GM18511 (cell line): ENCODE data around the gene RBBP7.

Experiments
- ATAC-seq: cut with Tn5 transposase; IDR thresholded peaks from one replicate; pipeline ENCODE4 v1.9.1; 2021; ENCODE audit warnings: mild to moderate bottlenecking, moderate library complexity; ENCODE audit not compliant: unreplicated experiment

The RBBP7 gene

DNA sequence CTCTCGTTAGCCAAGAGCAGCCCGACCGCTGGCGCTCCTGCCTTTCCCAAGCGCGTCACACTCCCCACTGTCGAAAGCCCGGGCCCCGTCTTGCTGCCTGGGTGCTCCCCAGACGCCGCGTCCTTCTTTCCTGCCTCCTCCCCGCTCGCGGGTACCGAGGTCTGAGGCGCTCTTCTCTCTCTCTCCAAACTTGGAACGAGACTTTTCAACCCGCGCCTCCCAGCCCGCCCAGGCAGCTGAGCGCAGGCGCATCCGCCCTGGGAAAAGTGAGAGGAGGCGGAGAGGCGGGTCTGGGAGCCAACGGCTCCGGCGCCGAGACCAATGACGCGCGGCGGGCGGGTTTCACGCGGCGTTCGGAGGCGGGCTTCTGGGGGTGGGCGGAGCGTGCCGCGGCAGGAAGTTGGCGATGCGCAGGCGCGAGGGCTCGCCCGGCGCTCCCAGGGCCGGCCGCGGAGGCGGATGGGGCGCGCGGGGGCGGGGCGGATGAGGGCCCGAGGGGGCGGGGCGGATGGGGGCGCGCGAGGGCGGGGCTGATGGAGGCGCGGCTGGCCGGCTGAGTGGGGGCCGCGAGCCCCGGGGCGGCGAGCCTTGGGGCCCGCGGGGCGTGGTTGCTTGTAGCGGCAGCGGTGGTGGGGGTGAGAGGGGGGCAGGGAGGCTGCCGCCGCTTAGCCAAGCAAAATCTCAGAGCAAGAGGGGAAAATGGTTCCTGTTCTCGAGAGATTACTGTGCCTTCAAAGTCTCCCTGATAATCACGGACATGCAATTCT is at the start of gene RBBP7:
RBBP7 (minus strand) TSS at position 268 of the 767 bp plus-strand sequence. CDS start 309 bp downstream, outside the sequence.
- ATAC-seq = peak; percentile 88

DNA sequence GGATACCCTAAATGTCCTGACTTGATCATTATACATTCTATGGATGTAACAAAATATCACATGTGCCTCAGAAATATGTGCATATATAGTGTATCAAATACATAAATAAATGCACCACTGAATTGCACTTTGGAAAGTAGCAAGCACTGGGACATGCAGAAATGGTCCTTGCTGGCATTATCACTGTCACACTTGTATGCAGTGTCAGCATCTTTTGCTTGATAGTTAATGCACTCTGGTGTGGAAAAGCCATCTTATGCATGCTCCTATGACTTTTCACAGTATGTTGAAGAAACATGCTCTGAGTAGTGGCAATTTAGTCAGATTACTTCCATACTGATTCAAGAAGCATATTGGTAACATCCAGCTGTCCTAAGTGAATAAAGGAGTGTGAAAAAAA is 48.8 kb upstream of the RBBP7 start:
- no peak for ATAC-seq

DNA sequence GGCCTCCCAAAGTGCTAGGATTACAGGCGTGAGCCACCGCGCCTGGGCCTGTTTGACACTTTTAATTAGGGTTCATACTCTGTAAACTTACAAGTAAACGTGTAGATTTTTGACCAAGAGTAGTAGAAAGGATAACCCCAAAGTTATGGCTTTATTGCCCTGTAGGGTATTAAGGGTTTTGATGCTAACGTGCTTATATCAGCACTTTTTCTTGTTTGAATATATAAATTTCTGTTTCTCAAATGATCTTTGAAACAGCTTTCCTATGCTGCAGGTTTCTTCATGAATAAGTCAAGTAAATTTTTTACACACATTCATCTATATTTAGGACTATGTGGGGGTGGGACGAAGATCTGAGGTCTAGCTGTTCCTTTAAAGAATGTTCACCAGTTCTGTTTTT is 47.0 kb upstream of the RBBP7 start:
- no peak for ATAC-seq

DNA sequence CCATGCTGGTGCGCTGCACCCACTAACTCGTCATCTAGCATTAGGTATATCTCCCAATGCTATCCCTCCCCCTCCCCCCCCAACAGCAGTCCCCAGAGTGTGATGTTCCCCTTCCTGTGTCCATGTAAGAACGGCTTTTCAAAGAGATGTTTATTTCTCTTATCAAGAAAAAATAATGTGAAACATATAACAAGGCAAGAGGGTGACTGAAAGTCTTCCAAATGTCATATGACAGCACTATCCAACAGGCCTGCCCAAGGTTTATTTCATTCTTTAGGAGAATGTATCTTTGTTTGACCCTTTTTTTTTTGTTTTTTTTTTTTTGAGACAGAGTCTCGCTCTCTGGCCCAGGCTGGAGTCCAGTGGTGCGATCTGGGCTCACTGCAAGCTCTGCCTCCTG is 46.4 kb upstream of the RBBP7 start:
- ATAC-seq = no peak

DNA sequence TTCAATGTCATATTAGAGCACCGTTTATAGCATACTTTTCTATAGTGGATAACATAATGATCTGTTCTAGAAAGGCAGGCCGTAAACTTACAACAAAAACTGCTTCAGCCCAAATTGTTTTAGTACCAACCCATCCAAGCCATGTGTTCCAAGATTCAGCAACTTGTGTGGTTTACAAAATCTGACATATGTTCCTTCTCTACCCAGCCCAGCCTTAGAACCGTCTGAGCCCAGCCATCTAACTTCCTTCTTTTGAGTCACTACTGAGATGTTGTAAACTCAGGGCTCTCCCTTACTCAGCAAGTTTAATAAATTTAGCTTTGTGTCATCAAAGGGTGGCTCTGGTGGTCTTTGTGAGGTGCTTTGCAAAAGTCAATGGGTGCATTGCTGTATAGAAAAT is 43.9 kb upstream of the RBBP7 start:
- ATAC-seq = no peak

DNA sequence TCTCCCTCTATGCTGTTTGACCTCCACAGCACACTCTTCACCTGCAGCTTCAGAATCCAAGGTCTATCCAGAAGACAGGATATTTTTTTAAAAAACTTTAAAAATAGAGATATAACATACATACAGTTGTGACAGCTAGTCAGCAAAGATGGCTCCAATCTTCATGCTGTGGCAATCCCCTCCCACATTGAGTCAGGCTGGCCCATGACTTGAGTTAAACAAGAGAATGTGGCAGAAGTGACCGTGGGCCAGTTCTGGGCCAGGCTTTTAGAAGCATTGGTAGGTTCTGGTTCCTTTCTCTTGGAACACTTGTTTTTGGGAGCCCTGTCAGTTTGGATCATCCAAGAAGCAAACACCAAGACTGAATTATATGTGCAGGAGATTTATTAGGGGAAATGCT is 40.2 kb upstream of the RBBP7 start:
- no peak for ATAC-seq

DNA sequence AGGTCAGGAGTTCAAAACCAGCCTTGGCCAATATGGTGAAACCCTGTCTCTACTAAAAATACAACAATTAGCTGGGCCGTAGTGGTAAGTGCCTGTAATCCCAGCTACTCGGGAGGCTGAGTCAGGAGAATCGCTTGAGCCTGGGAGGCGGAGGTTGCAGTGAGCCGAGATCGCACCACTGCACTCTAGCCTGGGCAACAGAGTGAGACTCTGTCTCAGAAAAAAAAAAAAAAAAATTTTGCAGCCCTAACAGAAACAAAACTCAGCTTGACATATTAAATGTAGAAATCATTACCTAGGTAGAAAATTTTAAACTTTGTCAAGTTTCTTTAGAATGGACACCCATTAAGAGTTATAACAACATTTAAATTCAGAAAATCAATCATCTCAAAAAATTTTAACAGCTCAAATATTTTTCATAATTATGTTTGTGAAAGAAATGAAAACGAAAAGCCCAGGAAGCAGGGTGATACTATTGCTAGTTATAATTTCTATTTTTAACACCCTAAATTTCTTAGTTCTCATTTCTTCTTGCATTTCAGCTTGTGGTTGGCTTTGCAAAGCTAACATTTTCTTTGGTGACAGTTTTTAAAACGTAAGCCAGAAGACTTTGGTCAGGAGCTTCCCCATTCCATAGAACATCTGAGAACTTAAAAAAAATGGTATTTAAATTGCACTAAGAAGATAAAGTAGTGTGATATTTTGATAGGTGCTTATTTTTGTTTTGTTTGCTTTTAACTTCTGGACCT is 33.3 kb upstream of the RBBP7 start:
- peak; percentile 78 for ATAC-seq

DNA sequence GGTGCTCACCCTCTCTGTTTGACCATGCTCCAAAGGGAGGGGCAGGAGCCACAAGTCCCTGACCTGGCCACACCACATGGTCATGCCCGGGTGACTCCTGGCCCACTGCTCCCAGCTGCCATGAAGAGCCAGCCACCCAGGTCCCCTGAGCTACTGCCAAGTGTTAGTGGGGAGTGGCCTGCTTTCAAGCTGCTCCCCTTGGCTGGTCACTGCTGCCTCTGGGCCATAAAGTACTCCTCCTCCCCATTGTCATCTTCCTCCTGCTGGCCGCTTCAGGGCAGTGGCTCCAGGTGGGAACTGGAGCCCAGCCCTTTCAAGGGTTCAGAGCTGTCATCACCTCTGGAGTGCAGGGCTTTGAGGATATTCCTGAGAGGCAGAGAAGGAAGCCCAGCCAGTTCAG is 27.3 kb upstream of the RBBP7 start:
- ATAC-seq = no peak

DNA sequence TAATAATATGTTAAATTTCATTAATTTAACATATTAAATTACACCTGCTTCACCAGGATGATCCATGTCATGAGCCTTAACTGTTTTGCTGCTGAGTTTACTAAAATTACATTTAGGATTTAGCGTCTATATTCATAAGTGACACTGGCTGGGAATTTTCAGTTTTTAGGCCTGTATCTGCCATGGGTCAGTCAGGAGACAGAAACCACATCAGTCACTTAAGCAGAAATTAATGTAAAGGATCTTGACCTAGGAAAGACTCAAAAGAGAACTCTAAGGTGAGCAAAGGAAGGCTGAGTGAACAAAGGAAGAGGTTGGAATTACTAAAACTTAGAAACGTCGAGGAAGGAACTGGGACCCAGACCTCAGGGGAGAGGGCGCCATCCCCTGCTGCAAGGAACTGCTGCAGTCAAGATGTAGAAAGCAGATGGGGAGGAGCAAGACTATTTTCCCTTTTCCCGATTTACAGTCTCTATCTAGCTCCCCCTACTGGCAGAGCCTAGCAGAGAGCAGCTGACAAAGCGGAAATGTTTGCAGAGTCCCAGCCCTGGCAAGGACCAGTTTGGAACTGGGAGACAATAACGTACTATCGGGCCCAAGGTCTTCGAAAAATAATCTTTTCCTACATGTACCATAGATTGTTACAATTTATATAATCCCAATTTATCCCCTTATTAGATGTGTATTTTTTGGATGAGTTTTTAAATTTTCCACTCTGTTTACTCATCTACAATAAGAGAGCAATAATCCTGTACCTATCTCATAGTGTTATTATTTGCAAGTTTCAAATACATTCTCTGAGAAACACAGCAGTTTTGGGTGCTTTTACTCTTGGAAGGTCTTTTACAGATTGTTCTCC is 22.6 kb upstream of the RBBP7 start:
- peak; percentile 87 for ATAC-seq

DNA sequence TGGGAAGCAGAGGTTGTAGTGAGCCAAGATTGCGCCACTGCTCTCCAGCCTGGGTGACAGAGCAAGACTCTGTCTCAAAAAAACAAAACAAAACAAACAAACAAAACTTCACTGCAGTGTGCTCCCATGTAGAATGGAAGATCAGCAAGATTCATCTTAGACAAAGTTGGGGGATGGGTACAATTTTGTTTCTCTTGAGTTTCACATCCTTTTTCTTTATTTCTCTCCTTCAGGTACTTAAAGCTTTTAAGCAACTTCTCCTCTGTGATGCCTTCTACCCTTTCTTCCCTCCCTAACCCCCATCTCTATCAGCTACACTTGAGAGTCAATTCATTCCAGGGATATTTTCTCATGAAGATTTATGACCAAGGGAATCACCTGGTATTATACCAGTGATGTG is 15.5 kb upstream of the RBBP7 start:
- ATAC-seq = no peak

DNA sequence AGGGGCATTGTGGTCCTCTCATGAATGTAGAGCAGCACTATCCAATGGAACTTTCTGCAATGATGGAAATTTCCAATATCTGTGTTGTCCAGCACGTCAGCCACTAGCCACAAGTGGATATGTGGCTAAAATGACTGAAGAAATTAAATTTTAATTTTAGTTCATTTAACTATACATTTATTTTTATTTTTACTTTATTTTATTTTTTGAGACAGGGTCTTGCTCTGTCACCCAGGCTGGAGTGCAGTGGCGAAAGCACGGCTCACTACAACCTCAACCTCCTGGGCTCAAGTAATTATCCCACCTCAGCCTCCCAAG is 13.3 kb upstream of the RBBP7 start:
- no peak for ATAC-seq

DNA sequence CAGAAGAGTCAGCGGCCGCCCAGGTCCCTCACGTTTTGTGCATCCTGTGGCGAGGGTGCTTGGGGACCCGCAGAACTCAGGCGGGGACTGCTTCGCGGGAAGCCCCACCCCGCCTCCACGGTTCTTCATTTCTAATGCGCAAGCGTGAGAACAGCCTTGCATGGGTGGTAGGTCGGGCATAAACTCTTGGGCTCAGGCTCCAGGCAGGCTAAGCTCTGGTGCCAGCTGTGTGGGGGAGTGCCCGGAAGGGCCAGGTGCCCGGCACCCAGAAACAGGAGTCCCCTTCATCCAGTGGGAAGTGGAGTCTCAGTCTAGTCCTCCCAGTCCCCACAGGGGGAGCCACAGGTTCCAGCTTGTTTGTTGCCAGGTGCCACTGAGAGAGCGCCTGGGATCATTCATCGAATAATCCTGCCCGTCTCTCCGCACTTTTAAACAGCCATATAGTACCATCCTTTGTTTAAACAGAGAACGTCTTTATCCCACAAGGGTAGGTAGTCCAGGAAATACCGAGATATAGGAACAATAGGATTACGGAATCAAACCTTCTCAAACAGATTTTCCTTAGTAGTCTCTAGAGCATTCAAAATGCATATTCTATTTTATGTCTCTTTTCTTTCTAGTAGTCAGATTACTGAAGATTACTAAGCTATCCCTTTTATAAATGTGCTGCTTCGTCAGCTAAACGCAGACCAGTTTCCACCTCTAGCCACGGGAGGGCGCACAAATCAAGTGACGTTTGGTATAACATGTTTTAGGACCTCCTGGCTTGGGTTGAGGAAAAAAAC is 12.7 kb upstream of the RBBP7 start:
- peak; percentile 66 for ATAC-seq

DNA sequence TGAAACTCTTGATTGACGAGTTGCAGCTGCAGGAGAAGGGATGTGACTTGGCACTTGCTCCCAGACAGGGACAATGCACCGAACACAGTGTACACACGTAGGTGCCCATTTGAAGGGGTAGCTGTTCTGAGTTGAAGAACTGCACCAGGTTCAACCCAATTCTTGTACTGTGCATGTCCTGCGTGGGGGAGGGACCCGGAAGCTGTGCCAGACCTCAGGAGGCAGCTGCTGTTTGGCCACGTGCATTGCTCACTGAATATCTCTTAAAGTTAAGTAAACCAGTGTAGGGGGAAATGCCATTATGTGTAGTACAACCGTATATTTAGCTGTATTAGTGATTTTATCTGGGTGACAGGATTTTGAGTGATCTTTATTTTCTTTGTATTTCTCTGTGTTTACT is 12.0 kb upstream of the RBBP7 start:
- ATAC-seq = no peak

DNA sequence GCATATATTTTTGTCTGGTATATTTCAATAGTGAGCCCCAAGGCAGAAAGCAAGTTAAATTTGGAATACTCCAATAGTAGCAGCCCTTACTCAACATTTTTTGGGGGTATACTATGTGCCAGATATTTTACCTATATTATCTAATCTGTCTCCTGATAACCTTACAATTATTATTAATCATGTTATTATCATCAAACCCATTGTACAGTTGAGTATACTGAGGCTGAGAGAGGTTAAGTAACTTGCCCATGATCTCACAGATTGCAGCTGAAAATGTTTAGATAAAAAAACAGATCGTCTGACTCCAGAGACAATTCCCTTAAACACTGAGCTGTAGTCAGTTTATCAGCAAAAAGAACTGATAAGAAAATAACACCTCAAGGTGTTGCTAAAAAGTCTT is 6.5 kb upstream of the RBBP7 start:
- ATAC-seq = no peak

DNA sequence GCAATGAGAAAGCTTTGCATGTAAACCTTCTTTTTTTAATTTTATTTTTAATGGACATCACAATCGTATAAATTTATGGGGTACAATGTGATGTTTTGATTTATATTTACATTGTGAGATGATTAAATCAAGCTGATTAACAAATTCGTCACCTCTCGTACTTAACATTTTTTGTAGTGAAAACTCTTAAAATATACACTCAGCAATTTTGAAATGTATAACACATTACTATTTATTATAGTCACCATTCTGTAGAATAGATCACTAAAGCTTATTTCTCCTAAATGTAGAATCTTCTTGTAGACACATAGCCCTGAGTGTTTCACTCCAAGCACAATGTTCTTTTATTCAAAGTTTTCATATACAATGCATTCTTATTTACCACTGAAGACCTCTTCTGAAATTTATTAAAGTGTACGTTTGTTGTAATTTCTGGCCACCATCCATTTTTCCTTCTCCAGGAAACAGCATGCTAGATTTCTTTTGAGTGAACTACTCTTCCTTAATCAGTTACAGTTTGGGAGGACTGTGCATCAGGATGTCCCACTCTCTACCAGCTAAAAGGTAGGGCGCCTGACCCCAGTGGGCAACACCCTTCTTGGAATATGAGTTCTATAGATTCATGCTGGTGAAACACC is 4.4 kb upstream of the RBBP7 start:
- no peak for ATAC-seq

DNA sequence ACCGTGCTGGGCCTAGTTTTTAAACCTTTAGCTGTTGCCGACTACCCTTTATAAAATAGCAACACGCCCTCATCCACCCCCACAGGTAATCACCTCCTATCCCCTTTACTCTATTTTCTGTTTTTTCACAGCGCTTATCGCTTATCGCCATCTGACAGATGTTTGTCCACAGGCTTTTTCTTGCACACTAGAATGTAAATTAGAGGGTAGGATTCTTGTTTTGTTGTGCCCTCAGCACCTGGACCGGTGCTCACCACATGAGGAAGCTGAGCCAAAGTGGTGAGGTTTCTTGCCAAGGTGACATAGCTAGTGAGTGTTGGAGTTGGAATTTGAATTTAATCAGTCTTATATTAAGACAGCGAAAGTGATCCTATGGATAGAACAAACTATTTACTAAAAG is 2.9 kb upstream of the RBBP7 start:
- ATAC-seq = no peak

DNA sequence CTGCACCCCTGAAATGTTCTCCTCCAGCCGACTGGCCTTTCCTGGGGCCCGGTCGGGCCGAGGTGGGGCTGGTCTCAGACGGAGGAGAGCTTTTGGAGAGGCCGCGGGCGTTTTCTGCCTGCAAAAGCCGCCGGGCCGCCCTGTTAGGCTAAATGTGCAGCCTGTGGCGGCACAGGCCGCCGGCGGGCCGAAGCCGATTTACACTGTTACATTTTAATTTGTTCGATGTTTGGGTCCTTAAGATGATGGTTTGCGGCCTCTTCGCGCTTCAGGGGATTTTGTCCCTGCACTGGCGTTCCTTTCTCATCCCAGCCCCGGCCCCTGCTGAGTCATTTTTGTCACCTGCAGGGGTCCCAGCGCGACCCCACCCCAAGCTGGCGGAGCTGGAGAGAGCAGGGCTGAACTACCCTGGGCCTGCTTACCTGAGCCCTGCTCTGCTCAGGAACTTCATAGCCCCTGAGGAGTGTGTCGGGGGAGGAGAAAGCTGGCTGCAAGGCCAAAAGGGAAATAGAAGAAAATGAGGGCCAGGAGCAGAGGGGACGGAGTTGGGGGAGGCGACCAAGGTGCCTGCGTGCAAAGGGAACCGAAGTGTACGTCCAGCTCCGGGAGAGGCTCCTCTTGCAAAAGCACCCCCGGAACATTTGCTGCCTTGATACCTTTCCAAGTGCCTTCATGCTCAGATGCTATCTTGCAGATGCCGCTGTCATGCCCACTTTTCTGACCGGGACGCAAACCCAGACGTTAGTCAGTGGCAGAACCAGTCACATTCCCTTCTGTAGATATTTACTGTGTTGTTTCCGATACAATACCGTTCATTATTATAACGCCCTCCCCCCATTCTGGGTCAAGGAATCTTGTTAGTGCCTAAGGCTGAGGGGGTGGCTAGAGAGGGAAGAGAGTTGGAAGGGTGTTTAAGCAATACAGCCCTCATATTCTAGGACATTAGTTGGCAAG is 977 bp upstream of the RBBP7 start:
- peak; percentile 20 for ATAC-seq

DNA sequence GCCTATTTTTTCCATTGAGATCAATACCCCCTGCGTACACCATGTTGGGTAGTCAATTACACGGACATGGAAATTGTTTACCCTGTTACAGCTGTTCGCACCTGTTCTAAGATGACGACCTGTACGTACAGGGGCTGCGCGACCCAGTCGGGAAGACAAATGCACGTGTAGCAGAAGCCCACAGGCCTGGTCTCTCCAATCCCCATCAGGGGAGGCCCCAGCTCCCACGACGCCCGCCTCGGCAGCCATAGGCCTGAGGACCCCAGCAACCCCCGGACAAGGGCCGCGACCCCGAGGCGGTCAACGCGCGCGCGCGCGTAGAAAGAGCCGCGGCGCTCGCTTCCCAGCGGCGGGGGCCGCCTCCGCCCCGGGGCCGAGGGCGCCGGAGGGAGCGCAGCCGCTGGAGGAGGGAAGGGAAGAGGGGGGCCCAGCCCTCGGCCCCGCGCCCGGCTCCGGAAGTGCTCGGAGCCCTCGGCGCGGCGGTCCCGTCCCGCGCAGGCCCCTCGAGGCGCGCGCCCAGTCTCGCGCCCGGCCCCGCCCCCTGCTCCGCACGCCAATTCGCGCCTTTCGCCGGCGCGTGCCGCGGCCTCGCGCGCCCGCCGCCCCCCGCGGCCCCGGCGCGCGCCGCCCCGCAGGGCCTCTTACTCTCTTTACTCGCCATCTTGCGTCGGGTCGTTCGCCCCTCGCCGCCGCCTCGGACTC is 618 bp downstream of the RBBP7 start:
- peak; percentile 47 for ATAC-seq

DNA sequence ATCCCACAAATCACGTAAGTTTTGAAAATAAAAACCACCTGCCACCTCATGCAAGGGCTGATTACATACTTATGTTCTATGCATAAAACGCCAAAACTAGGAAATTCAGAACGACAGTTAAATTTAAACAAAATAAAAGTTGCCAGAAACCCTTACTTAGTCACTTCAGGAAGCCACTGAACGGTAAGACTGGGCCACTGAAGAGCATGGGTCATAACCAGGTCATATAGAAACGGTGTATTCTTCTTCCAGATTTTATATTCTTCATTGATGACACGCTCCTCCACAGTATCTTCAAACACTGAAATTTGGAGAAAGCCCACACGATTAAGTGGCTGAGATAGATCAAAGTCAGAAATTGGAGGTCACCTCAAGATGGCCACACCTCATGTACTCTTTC is 1.2 kb downstream of the RBBP7 start:
- no peak for ATAC-seq
